ENCODE measurements around the gene COL4A1.

- TF ChIP-seq ELF4 (IDR thresholded peaks at IDR 0.05) (no peak), FOXA1 (IDR thresholded peaks at IDR 0.05) (no peak), L3MBTL2 (conservative IDR thresholded peaks at IDR 0.05) (no peak), SUZ12 (IDR thresholded peaks at IDR 0.05) (no peak), BHLHE40 (IDR thresholded peaks at IDR 0.05; ENCODE audit: borderline replicate concordance) (no peak), ZNF384 (IDR thresholded peaks at IDR 0.05) (no peak), NFRKB (IDR thresholded peaks at IDR 0.05) (no peak), ARNT (IDR thresholded peaks at IDR 0.05) (no peak), FOXM1 (IDR thresholded peaks at IDR 0.05; ENCODE audit: borderline replicate concordance) (no peak), LEF1 (IDR thresholded peaks at IDR 0.05; ENCODE audit: borderline replicate concordance) (no peak), PKNOX1 (IDR thresholded peaks at IDR 0.05) (no peak), SP1 (IDR thresholded peaks at IDR 0.05) (no peak), HDGF (IDR thresholded peaks at IDR 0.05; ENCODE audit: borderline replicate concordance) (no peak), FOXK2 (IDR thresholded peaks at IDR 0.05) (no peak)
These were observed 89.1 kb downstream of the COL4A1 start for GRCh38 chr13:110217811-110218210.

All from HEK293T (cell line).